Right renal cortex interstitium (tissue), 3 donors: ENCODE measurements around the gene MT1E. TPM values are rescaled to one million over a fixed set of nuclear protein-coding genes. Genes with fewer than 3 reads are reported as not detected.
"Not testable (repeated sequence)": the region's sequence is repeated elsewhere in the genome, so short reads cannot be mapped to it uniquely, and the experiment has no call there.

Source experiments
- DNase-seq, 3 donors: peaks; one replicate each; pipeline ENCODE4 v3.0.0-alpha.2; 2013; ENCODE audit warnings: low read depth in 3 of 3, low spot score in 2 of 3
- polyA plus RNA-seq, 3 donors: library from polyadenylated mRNA; unstranded; fragments of 120-200 nt; gene quantifications; one replicate each; pipeline ENCODE4 v1.2.1, GENCODE V29; 2013; ENCODE audit not compliant: insufficient read length in 3 of 3

MT1E gene
- polyA plus RNA-seq, 3 donors, result 20.7 to 35.2 (median 24.9) TPM

- DNase-seq, result no peak
Measured at GRCh38 chr16:56669005-56669839, 43.6 kb downstream of the MT1E start, which contains the start of gene MT1H. Gene MT1H (plus strand): TSS chr16:56669814. CDS start chr16:56669885, 71 bp downstream.

- no peak for DNase-seq
Measured at GRCh38 chr16:56669840-56670619, 44.4 kb downstream of the MT1E start.

DNA sequence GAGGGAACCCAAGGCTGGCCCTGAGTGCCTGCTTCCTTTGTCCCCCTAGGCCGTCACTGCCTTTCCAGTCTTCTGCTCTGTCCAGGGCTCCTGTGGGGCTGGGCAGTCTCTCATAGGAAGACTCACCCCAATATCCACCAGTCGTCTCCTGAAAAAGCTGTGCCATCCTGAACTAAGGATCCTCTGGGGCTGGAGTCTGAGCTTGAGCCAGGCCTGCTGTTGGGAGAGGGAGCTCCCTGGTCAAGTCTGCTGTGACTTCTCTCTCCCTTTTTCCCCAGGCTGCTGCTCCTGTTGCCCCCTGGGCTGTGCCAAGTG lies 45.0 kb downstream of the MT1E start:
- no peak for DNase-seq

DNA sequence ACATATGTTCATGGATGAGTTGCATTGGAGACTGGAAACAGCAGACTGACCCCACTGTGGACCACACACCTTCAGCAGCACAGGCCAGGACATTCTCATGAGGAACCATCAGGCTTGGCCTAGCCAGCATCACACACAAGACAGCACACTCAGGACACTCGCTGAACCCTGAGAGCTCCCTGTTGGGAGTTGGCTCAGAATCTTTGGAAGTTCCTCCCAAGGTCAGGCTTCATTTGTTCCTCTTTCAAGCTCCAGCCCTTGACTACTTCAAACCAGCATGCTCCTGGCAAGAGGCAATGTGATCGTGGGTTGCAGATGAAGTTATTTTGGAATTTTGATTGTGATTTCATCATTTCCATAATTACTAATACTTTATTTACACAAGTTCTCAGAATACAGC lies 46.1 kb downstream of the MT1E start:
- DNase-seq, result not testable (repeated sequence)

DNA sequence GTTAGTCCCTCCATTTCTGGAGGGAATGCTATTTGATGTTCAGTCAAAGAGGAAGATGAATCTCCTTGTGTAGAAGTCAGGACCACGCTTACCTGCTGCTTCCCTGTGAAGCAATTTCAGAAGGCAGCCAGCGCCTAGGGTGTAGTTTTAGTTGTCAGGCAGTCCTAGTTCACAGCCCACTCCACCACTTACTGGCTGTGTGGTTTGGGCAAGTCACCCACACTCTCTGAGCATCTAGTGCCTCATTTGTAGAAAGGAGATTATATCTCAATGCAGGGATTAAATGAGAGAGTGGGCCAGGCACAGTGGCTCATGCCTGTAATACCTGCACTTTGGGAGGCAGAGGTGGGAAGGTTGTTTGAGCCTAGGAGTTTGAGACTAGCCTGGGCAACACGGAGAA lies 46.6 kb downstream of the MT1E start:
- DNase-seq, result not testable (repeated sequence)

GRCh38 chr16:56672761-56673536 lies 47.4 kb downstream of the MT1E start:
- no peak for DNase-seq

DNA sequence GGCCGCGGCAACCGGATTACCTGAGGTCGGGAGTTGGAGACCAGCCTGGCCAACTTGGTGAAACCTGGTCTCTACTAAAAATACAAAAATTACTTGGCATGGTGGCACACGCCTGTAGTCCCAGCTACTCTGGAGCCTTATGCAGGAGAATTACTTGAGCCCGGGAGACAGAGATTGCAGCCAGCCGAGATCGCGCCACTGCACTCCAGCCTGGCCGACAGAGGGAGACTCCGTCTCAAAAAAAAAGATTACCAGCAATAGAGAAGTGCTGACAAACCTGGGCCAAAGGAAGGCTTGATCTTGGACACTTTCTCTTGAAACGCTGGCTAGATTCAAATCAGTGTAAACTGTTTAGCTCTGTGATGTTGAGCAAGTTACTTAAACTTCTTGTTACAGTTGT lies 48.3 kb downstream of the MT1E start:
- no peak for DNase-seq

- not testable (repeated sequence) for DNase-seq
Measured at GRCh38 chr16:56674570-56674969, 49.0 kb downstream of the MT1E start.

- no peak for DNase-seq
Measured at GRCh38 chr16:56675685-56676210, 50.2 kb downstream of the MT1E start.

Other genes starting within 250 kb of the MT1E start
- 100 to 1,000 TPM; 147 to 150 (median 149) TPM for gene AMFR, start 200.2 kb upstream of the MT1E start, polyA plus RNA-seq
- 100 to 1,000 TPM; 133 to 153 (median 147) TPM for gene NUDT21, start 174.4 kb upstream of the MT1E start, polyA plus RNA-seq
- 10 to 100 TPM; 36.2 to 38.5 (median 36.3) TPM for gene OGFOD1, start 174.2 kb upstream of the MT1E start, polyA plus RNA-seq
- 100 to 1,000 TPM; 109 to 120 (median 115) TPM for gene BBS2, start 105.8 kb upstream of the MT1E start, polyA plus RNA-seq
- gene MT4, start 60.7 kb upstream of the MT1E start, polyA plus RNA-seq, result not detected
- 1 to 10 TPM; 1.1 to 1.6 (median 1.2) TPM for gene MT3, start 36.3 kb upstream of the MT1E start, polyA plus RNA-seq
- 10 to 100 TPM; 19.4 to 22.9 (median 20.3) TPM for gene MT2A, start 17.2 kb upstream of the MT1E start, polyA plus RNA-seq
- gene MT1M, start 6.9 kb downstream of the MT1E start, polyA plus RNA-seq, result not detected
- gene MT1A, start 12.9 kb downstream of the MT1E start, polyA plus RNA-seq, result not detected
- not detected for gene MT1B, start 26.1 kb downstream of the MT1E start, polyA plus RNA-seq
- 10 to 100 TPM; 49.5 to 56.3 (median 54.3) TPM for gene MT1F, start 32.2 kb downstream of the MT1E start, polyA plus RNA-seq
- 10 to 100 TPM; 20.7 to 74.0 (median 51.1) TPM for gene MT1G, start 42.3 kb downstream of the MT1E start, polyA plus RNA-seq
- 10 to 100 TPM in 2 of 3 donors, 1 to 10 TPM in 1; 3.8 to 23.4 (median 12.6) TPM for gene MT1H, start 44.0 kb downstream of the MT1E start, polyA plus RNA-seq
- gene MT1X, start 56.7 kb downstream of the MT1E start, polyA plus RNA-seq, result 10 to 100 TPM; 24.8 to 34.0 (median 26.2) TPM
- gene NUP93, start 104.3 kb downstream of the MT1E start, polyA plus RNA-seq, result 10 to 100 TPM; 78.0 to 85.4 (median 81.1) TPM
- 10 to 100 TPM; 39.3 to 61.0 (median 39.5) TPM for gene SLC12A3, start 239.4 kb downstream of the MT1E start, polyA plus RNA-seq